Ecto neural progenitor cell (in vitro differentiated cells): ENCODE data around the gene RFFL.
A peak's percentile ranks its signal among the peaks of the same experiment; 100 is the strongest.
"Not testable (repeated sequence)": the region's sequence is repeated elsewhere in the genome, so short reads cannot be mapped to it uniquely, and the experiment has no call there.

Experiments
- DNase-seq: peaks from one replicate; pipeline ENCODE4 v3.0.0-alpha.2; 2018; ENCODE audit warnings: low spot score

RFFL gene

GRCh38 chr17:35063514-35064223 is at the start of gene RFFL:
Gene RFFL (minus strand): TSS chr17:35063707. CDS start chr17:35026553, 37,154 bp downstream.
- DNase-seq = peak; percentile 81

- not testable (repeated sequence) for DNase-seq
These were observed 47.3 kb upstream of the RFFL start for GRCh38 chr17:35110791-35111190.

GRCh38 chr17:35104844-35105450 is 41.4 kb upstream of the RFFL start:
- no peak for DNase-seq

- DNase-seq = no peak
These were observed 39.8 kb upstream of the RFFL start for GRCh38 chr17:35103271-35103670.

- no peak for DNase-seq
These were observed 38.2 kb upstream of the RFFL start for GRCh38 chr17:35101725-35102124.

GRCh38 chr17:35101036-35101435 is 37.5 kb upstream of the RFFL start:
- no peak for DNase-seq

- DNase-seq = no peak
These were observed 36.4 kb upstream of the RFFL start for GRCh38 chr17:35099908-35100307.

GRCh38 chr17:35097776-35098175 is 34.3 kb upstream of the RFFL start:
- DNase-seq = no peak

GRCh38 chr17:35095741-35096140 is 32.2 kb upstream of the RFFL start:
- DNase-seq = no peak

GRCh38 chr17:35094902-35095301 is 31.4 kb upstream of the RFFL start:
- no peak for DNase-seq

- DNase-seq = not testable (repeated sequence)
These were observed 27.2 kb upstream of the RFFL start for GRCh38 chr17:35090707-35091106.

GRCh38 chr17:35089586-35090296 is 26.2 kb upstream of the RFFL start:
- no peak for DNase-seq

GRCh38 chr17:35088881-35089585 is 25.5 kb upstream of the RFFL start:
- peak; percentile 95 for DNase-seq

- DNase-seq = peak; percentile 74
These were observed 24.9 kb upstream of the RFFL start for GRCh38 chr17:35088356-35088880.

- DNase-seq = no peak
These were observed 24.3 kb upstream of the RFFL start for GRCh38 chr17:35087731-35088355.

GRCh38 chr17:35086931-35087573 is 23.5 kb upstream of the RFFL start:
- DNase-seq = no peak

GRCh38 chr17:35086164-35086563 is 22.7 kb upstream of the RFFL start:
- no peak for DNase-seq

GRCh38 chr17:35084987-35085386 is 21.5 kb upstream of the RFFL start:
- DNase-seq = no peak

- no peak for DNase-seq
These were observed 19.6 kb upstream of the RFFL start for GRCh38 chr17:35083071-35083470.

- no peak for DNase-seq
These were observed 18.7 kb upstream of the RFFL start for GRCh38 chr17:35082073-35082657.

GRCh38 chr17:35081638-35082037 is 18.1 kb upstream of the RFFL start:
- no peak for DNase-seq
